OCI-LY1 (cell line): ENCODE measurements around the gene SNX27.

ENCODE experiments used
- EZH2 ChIP-seq: fragments of 200-600 bp; sonication (generic), shearing (Covaris generic); IDR thresholded peaks from 2 replicates; pipeline ENCODE4 v1.8.0; 2017; ENCODE audit warnings: borderline replicate concordance, mixed run types, mild to moderate bottlenecking, antibody characterized with exemption, low read length, moderate library complexity, mixed read lengths
- TF ChIP-seq, protein P1 (sequence below): fragments of 200-600 bp; sonication (generic), shearing (Covaris generic); IDR thresholded peaks from 2 replicates; pipeline ENCODE4 v1.5.1; 2017; ENCODE audit warnings: mild to moderate bottlenecking, antibody characterized with exemption, low read length, moderate library complexity, mixed read lengths

- TF ChIP-seq, protein P1, sequence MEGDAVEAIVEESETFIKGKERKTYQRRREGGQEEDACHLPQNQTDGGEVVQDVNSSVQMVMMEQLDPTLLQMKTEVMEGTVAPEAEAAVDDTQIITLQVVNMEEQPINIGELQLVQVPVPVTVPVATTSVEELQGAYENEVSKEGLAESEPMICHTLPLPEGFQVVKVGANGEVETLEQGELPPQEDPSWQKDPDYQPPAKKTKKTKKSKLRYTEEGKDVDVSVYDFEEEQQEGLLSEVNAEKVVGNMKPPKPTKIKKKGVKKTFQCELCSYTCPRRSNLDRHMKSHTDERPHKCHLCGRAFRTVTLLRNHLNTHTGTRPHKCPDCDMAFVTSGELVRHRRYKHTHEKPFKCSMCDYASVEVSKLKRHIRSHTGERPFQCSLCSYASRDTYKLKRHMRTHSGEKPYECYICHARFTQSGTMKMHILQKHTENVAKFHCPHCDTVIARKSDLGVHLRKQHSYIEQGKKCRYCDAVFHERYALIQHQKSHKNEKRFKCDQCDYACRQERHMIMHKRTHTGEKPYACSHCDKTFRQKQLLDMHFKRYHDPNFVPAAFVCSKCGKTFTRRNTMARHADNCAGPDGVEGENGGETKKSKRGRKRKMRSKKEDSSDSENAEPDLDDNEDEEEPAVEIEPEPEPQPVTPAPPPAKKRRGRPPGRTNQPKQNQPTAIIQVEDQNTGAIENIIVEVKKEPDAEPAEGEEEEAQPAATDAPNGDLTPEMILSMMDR, result no peak
- no peak for TF ChIP-seq EZH2
Observed at GRCh38 chr1:151604291-151604690, 7.6 kb upstream of the SNX27 start.
